Measurements from ENCODE around the gene ZBTB8A.
"Not testable (repeated sequence)": the region's sequence is repeated elsewhere in the genome, so short reads cannot be mapped to it uniquely, and the experiment has no call there.

GRCh38 chr1:32630173-32630572 lies 90.9 kb downstream of the ZBTB8A start:
- TF ChIP-seq GABPA (IDR thresholded peaks at IDR 0.05; ENCODE audit: borderline replicate concordance, insufficient read depth, low read length); CTCF (IDR thresholded peaks at IDR 0.05; ENCODE audit: control extremely low read depth in 1 of 3, insufficient read depth in 1 of 3, low read depth in 1 of 3, low read length in 3 of 3): not testable (repeated sequence)
